ENCODE results near the gene TBCCD1.

DNA sequence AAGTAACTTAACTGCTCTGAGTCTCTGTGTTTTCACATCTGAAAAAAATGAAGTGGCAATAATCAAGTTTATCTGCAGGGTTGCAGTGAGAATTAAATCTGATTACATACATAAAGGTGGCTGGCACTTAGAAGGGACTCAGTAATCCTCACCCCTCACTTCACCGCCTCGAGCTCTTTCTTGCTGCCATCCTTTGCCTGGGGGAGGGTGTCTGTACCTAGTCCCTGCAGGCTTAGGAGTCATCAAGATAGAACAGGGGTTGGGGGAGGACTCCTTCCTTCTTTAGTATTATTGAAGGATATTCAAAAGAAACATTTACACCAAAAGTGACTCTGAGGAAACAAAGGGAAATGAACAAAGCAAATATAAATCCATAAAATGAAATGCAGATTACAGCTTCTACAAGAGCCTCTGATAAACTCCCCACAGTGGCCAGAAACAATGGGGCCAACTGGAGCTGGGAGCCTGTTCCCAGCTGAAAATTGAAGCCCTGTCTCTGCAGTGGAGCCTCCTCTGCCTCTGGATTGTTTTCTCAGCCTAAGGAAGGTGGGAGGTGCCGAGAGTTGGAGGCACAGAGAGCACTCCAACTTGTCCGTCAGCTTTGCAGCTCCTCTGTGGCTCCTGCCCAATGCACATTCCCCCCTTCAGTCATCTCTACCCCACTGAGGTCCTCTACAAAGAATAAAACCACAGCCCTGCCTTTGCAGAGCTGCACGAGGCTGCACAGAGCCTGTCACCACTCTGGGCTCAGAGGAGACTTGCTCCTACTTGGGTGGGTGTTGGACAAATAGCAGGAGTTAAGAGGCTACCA is 64.8 kb downstream of the TBCCD1 start:
- TF ChIP-seq CTCF (IDR thresholded peaks at IDR 0.05; ENCODE audit: insufficient read depth, low read depth, low read length) (no peak), EZH2 (IDR thresholded peaks at IDR 0.05; ENCODE audit: insufficient read depth, low read length) (no peak)
